Parathyroid adenoma (tissue), 2 donors: ENCODE measurements around the gene EPHA3.
A peak's percentile ranks its signal among the peaks of the same experiment; 100 is the strongest.

Experiments used
- H2AFZ ChIP-seq: fragments of 300-600 bp; sonication (generic); one replicate; pipeline ENCODE4 v1.7.0; 2017; ENCODE audit warnings: antibody characterized with exemption, mild to moderate bottlenecking
- H3K27ac ChIP-seq: fragments of 300-600 bp; sonication (generic); one replicate; pipeline ENCODE4 v1.7.0; 2017
- H3K27me3 ChIP-seq: fragments of 300-600 bp; sonication (generic); one replicate; pipeline ENCODE4 v1.7.0; 2017; ENCODE audit warnings: low read length; ENCODE audit not compliant: control insufficient read depth, insufficient read depth
- H3K36me3 ChIP-seq: fragments of 300-600 bp; sonication (generic); one replicate; pipeline ENCODE4 v1.7.0; 2017; ENCODE audit warnings: low read length; ENCODE audit not compliant: control insufficient read depth, insufficient read depth
- H3K4me1 ChIP-seq: fragments of 300-600 bp; sonication (generic); one replicate; pipeline ENCODE4 v1.7.0; 2017; ENCODE audit warnings: control low read depth
- H3K4me2 ChIP-seq: fragments of 300-600 bp; sonication (generic); one replicate; pipeline ENCODE4 v1.7.0; 2017; ENCODE audit warnings: low read length
- H3K4me3 ChIP-seq: fragments of 300-600 bp; sonication (generic); one replicate; pipeline ENCODE4 v1.7.0; 2017; ENCODE audit warnings: low read depth, low read length
- H3K79me2 ChIP-seq: fragments of 300-600 bp; sonication (generic); one replicate; pipeline ENCODE4 v1.7.0; 2017; ENCODE audit warnings: control low read depth
- H3K9ac ChIP-seq: fragments of 300-600 bp; sonication (generic); one replicate; pipeline ENCODE4 v1.7.0; 2017; ENCODE audit warnings: mild to moderate bottlenecking
- H3K9me3 ChIP-seq: fragments of 300-600 bp; sonication (generic); one replicate; pipeline ENCODE4 v1.7.0; 2017; ENCODE audit warnings: low read length; ENCODE audit not compliant: control insufficient read depth
- TF ChIP-seq, protein P1 (sequence below): fragments of 300-600 bp; sonication (generic); IDR thresholded peaks from one replicate; pipeline ENCODE4 v1.7.0; 2017; ENCODE audit warnings: antibody characterized with exemption, mild to moderate bottlenecking
- donor health status: primary hyperparathyroidism.

The EPHA3 gene

DNA sequence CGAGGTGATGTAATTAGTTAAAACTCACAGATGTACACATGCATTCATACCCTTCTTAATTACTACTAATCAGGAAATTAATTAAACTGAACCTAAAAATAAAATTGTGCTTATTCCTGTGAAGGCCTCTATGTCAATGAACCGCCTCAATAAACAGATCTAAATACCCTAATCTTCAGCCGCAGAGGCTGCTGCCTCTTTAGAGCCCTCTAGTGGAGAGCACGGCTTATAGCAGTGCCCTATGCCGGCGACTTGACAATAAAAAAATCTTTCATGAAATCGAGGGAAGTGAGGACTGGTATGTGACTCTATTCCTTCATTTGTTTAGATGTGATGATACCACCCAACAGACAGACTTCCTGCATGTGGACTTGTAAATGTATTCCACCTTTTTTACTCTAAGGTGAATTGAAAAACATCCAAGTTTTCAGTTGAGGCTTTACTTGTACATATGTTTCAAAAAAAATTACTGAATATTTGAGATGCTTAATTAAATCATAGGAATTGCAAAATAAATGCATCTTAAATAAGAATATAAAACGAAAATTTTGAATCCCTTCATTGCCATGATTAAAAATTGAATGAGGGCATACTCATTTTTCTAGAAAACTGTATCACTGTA is 8.3 kb upstream of the EPHA3 start:
- H3K9me3 ChIP-seq = no peaks in the 10 kb centered on the region
- TF ChIP-seq, protein P1, sequence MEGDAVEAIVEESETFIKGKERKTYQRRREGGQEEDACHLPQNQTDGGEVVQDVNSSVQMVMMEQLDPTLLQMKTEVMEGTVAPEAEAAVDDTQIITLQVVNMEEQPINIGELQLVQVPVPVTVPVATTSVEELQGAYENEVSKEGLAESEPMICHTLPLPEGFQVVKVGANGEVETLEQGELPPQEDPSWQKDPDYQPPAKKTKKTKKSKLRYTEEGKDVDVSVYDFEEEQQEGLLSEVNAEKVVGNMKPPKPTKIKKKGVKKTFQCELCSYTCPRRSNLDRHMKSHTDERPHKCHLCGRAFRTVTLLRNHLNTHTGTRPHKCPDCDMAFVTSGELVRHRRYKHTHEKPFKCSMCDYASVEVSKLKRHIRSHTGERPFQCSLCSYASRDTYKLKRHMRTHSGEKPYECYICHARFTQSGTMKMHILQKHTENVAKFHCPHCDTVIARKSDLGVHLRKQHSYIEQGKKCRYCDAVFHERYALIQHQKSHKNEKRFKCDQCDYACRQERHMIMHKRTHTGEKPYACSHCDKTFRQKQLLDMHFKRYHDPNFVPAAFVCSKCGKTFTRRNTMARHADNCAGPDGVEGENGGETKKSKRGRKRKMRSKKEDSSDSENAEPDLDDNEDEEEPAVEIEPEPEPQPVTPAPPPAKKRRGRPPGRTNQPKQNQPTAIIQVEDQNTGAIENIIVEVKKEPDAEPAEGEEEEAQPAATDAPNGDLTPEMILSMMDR = peak; percentile 68
- H3K79me2 ChIP-seq = no peaks in the 10 kb centered on the region

DNA sequence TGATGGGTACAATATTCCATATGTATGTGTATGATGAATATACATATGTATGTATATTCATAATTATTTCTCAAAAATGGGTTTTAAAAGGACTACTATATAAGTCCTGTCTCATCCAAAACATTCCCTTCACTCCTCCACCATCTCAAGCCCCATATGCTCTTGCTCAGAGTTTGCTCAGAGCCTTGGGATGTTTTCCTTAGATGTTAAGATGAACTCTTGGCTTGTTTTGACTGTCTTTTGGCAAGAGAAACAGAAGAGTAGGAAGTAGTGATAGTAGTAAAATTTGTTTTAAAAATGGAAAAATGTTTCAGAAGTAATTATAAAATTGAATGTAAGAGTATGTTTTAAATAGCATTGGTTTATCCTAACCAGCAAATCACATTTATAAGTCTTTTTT is 6.2 kb upstream of the EPHA3 start:
- H3K4me2 ChIP-seq = no peak overlapping the region
- no peaks in the 10 kb centered on the region for H3K27me3 ChIP-seq
- H3K36me3 ChIP-seq = no peaks in the 10 kb centered on the region
- no peak overlapping the region for H3K27ac ChIP-seq
- TF ChIP-seq, protein P1 = no peak
- H2AFZ ChIP-seq = no peak overlapping the region
- H3K4me1 ChIP-seq = no peaks in the 10 kb centered on the region
- no peak overlapping the region for H3K9ac ChIP-seq
- no peaks in the 10 kb centered on the region for H3K9me3 ChIP-seq
- H3K79me2 ChIP-seq = no peaks in the 10 kb centered on the region
- no peak overlapping the region for H3K4me3 ChIP-seq

More for the DNA sequence above, 8.3 kb upstream of the EPHA3 start:
- no peak overlapping the region for H3K9ac ChIP-seq
- H2AFZ ChIP-seq = no peak overlapping the region
- H3K36me3 ChIP-seq = no peaks in the 10 kb centered on the region
- H3K27ac ChIP-seq = no peak overlapping the region
- no peak overlapping the region for H3K4me2 ChIP-seq
- no peak overlapping the region for H3K4me3 ChIP-seq
- H3K27me3 ChIP-seq = peaks cover 4% of the 10 kb centered on the region
- no peaks in the 10 kb centered on the region for H3K4me1 ChIP-seq

DNA sequence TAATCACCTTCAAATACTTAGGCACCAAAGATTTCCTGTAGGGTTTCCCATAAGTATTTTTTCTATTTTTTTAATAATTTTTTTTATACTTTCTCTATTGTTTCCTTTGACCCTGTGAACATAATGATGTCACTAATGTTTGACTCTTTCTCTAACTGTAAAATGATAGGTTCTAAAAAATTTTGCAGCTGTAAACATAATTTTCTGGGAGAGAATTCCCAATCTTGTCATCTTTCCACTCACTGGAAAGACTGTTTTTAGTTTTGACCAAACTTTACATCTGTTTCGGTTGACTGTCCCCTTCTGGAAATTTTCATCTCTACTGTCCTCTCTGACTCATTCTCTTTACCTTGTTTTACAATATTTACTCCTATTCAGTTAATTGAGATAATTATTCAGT is 5.5 kb upstream of the EPHA3 start:
- Histone ChIP-seq H3K79me2 (no peaks in the 10 kb centered on the region), H3K4me1 (no peaks in the 10 kb centered on the region), H3K4me3 (no peak overlapping the region), H3K36me3 (no peaks in the 10 kb centered on the region), H3K27me3 (no peaks in the 10 kb centered on the region), H3K9me3 (no peaks in the 10 kb centered on the region), H3K9ac (no peak overlapping the region), H3K4me2 (no peak overlapping the region), H3K27ac (no peak overlapping the region), H2AFZ (no peak overlapping the region)
- TF ChIP-seq, protein P1 = no peak

DNA sequence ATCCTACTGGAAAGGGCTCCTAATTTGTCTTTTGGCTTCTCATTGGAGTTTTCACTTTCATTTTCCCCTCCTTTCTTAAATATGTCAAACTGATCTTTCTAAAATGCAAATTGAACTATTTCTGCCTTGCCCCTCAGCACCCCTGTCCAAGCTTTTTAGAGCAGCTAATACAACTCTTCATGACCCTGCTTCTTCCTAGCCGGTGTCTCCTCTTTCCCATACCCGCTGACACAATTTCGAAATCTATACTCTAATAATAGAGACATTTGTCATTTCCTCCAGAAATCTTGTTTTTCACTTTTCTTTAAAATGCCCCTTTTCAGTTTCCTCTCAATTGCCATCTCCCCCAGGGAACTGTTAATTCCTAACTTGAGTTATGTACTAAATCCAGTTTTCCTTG is 2.9 kb upstream of the EPHA3 start:
- Histone ChIP-seq H3K36me3 (no peaks in the 10 kb centered on the region), H3K9me3 (no peaks in the 10 kb centered on the region), H3K4me1 (no peaks in the 10 kb centered on the region), H3K9ac (no peak overlapping the region), H2AFZ (no peak overlapping the region), H3K4me3 (no peak overlapping the region), H3K4me2 (no peak overlapping the region), H3K27ac (no peak overlapping the region), H3K79me2 (no peaks in the 10 kb centered on the region), H3K27me3 (no peaks in the 10 kb centered on the region)
- TF ChIP-seq, protein P1 = no peak

DNA sequence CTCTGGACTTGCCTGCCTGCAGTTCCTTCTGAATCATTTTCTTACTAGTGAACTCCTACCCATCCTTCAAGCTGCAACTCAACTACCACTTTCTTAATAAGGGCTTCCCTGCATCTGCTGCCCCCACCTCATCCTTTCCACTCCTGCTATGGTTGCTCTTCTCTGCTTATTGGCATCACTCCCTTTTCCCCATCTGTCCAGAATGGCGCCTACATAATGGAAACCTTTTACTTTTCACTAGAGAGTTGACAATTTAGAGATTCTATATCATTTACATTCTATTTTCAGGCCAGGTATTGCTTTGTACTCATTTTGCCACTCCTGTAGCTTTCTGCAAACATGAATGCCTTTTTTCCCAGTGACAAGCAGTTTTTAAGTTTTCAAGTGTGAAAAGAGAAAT is 1.9 kb upstream of the EPHA3 start:
- Histone ChIP-seq H3K9ac (no peak overlapping the region), H3K27ac (no peak overlapping the region), H3K27me3 (no peaks in the 10 kb centered on the region), H3K36me3 (no peaks in the 10 kb centered on the region), H3K4me3 (no peak overlapping the region), H3K4me1 (no peaks in the 10 kb centered on the region), H3K79me2 (no peaks in the 10 kb centered on the region), H2AFZ (no peak overlapping the region), H3K4me2 (no peak overlapping the region), H3K9me3 (no peaks in the 10 kb centered on the region)
- TF ChIP-seq, protein P1 = no peak
